Measurements from ENCODE around the gene CLDN24.
"Not testable (repeated sequence)": the region's sequence is repeated elsewhere in the genome, so short reads cannot be mapped to it uniquely, and the experiment has no call there.

Gene CLDN24

DNA sequence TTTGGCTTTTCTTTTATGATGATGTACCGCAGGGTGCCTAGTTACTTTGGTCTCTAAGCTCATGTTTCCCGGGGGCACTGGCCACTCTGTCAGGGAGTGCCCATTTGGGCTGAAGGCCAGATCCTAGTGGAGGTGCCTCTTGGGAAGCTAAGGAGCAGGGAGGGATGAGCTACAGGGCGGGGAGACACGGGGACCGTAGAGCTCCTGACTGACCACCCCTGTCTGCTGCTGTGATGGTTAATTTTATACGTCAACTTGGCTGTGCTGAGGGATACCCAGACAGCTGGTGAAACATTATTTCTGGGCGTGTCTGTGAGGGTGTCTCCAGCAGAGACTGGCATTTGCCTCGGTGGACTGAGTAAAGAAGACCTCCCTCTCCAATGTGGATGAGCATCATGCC lies 24.9 kb upstream of the CLDN24 start:
- no peak for DNase-seq (ENCODE audit: low read depth)

DNA sequence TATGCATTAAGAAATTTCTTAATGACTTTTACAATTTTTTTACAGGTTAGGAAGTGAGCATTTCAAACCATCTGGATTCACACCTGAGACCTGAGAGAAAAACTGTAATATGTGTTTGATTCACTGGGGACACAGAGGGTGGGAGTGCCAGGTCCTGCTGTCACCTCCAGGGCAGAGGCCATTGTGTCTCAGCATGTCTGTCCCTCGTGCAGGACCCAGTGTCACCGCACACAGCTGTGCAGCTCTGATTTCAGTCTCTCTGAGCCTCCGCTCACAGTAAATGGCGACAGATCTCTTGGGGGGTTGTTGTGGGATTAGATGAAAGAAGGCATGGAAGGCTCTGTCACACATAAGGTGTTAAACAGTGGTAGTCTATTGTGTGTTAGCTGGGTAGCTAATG lies 23.0 kb upstream of the CLDN24 start:
- no peak for DNase-seq (ENCODE audit: low read depth)

DNA sequence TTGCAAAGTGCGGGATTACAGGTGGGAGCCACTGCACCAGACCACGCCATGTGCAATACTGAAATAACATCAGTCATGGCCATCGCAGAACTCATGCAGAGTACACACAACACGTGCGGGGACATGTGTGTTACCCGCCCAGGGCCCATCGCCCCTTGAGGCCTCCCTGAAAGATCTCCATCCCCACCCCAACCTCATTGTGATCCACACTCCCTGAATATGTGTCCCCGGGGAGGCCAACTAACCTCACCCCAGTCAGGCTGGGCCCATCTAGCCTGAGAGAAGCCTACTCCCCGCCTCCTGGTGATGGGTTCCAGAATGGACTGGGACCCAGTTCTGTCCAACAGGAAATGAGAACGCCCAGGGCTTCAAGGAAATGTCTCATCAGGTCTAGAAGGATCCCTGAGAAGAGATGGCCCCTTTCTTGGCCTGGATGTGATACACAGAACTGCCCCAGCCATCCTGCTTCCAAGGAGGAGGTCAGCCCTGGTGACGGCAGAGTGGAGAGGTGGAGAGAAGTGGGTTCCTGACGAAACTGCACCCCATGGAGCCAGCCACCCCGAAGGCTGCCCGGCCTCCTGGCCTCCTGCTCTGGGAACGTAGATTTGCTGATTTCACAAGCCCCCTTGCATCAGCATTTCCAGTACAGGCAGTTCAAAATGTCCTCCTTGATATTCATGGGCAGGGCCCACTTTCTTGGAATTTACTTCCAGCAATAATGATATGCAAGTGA lies 22.5 kb upstream of the CLDN24 start:
- no peak for DNase-seq (ENCODE audit: low read depth)

DNA sequence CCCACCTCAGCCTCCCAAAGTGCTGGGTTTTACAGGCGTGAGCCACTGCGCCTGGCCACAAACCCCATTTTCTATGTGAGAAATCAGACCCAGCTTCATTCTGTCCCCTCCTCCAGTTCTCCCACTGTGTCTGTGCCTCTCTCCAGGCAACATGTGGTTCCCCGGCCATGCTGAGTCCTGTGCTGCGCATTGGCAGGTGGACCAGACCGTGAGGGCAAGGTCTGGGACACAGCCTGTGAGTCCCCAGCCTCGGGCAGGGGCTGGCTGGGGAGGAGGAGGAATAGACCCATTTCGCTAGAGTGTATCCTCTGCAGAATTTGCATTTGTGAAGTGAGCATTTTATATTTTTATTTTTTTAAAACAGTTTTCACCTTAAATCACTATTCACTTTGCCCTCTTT lies 21.5 kb upstream of the CLDN24 start:
- DNase-seq (ENCODE audit: low read depth): no peak

DNA sequence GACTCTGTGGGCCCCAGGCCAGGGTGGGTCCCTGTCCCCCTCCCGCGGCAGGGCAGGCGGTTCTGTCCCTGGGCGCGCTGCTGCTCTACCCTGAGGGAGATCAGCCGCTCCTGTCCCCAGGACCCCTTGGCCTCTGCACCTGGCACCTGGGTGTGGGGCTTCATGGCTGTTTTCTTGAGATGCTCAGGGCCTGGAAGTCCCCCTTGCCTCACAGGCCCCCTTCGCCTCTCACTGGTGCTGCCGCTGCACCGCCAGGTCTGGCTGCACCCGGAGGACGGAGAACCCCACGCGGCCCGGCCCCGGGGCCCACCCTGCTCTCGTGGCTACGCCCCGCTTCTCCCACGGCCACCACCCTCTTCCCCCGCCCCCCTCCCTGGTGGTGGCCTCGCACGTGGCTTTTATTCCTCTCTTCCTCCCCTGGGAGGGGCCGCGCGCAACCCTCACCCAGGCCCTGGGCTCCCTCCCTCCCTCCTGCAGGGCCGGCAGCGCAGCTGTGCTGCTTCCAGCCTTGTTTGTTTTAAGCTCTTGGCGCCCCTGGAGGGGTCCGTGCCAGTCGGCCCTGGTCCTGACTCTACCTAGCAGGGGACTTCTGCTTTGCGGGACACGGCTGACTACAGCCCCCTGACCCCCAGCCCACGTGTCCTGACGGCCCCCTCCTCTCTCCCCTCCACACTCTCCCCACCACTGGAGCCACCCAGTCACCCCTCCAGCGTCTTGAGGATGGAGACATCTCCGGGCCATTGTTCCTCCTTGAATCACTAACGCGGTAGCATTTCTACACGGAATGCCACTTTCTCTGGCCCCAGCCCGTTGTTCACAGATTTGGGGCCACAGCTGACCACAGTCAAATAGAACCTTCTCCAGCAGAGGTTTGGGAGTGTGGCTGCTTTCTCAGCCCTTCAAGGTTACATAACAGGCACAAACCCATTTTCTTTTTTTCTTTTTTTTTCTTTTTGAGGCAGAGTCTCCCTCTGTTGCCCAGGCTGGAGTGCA lies 20.6 kb upstream of the CLDN24 start:
- DNase-seq (ENCODE audit: low read depth): no peak

DNA sequence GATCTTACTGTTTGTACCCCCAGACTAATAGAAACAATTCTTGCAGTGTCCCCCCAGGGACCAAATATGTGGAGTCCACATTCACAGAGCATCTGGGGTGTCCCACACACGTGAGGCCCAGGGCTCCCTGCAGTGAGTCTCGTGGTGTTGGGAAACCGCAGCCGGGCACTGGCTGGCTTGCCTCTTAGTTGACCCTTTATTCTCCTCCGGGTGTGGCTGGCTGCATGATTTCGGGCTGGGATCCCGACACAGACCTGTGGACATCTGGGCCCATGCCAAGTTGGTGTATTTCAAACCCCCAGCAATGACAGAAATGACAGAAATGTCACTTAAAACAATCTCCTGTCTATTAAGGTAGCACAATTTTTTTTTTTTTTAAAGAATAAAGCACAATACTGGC lies 15.6 kb upstream of the CLDN24 start:
- DNase-seq (ENCODE audit: low read depth): no peak

DNA sequence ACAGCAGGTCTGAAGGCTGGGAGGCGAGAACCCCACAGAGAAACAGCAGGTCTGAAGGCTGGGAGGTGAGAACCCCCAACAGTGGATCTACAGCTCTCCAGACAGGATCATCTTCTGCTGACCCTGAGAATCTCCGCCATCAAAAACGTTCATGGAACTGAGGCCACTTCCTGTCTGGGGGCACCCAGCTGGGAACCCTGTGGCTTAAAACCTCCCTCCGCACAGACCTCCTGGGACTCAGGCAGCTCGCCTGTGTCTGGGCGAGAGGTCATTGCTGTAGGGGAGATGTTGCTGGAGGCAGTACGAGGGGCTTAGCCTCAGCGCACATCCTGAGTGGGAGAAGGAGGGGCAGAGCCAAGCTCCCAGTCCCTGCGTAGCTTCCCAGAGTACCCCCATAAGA lies 15.1 kb upstream of the CLDN24 start:
- DNase-seq (ENCODE audit: low read depth): peak; percentile 35

DNA sequence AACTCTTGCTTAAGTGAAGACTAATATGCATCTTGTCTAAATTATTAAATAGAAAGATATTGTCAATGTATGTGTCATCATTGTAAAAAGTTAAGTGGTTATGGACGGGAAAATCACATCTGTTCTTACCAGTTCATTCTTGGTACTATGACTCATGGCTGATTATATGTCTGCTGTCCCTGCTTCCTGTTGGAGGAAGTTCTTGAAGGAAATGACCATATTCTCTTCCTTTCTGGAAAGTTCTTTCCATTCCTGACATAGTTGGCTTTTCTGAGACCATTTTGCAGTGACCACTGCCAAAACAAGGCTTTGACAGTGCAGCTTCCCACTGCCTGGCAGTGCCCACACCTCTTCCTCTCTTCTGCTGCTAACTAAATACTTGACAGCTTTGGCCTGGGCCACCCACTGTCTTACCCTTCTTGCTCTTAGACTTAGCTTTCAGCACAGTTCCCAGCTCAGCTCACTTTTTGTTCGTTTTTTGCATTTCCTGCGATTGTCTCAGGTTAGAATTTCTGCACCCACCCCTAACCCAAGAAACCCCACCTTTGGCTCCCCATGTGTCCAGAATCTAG lies 13.2 kb upstream of the CLDN24 start:
- DNase-seq (ENCODE audit: low read depth): peak; percentile 97

DNA sequence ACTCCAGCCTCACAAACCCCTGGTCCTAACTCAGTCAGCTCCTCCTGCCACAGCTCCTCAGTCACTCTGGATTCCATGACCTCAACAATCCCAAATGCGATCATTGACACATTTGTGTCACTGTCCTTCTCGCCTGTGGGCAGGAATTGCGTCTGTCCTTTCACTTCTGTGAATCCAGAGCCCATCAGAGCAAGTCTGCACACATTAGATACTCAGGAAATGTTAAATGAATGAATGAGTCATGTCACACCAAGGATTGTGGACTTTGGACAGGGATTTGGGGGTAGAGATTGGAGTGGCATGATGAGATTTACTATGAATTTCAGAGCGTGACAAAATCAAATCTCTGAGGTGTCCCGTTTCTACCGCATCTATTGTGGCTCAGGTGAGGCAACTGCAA lies 11.8 kb upstream of the CLDN24 start:
- no peak for DNase-seq (ENCODE audit: low read depth)

DNA sequence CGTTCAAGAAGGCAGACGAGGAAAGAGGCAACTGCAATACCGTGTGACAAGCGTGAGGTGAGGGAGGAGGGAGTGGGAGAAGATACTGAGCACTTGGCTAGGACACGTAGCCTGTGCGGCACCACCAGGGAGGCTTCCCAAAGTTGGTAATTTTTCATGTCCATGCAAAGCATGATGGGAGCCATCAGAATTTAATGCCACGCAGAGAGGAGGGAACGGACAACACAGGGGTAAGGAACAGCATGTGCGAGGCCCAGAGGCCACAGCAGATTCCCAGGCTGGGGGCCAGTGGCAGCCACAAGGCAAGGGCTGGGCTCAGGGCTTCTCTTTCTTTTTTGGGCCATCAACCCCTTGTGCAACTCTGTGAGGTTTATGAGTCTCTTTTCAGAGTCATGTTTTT lies 11.0 kb upstream of the CLDN24 start:
- DNase-seq (ENCODE audit: low read depth): no peak

DNA sequence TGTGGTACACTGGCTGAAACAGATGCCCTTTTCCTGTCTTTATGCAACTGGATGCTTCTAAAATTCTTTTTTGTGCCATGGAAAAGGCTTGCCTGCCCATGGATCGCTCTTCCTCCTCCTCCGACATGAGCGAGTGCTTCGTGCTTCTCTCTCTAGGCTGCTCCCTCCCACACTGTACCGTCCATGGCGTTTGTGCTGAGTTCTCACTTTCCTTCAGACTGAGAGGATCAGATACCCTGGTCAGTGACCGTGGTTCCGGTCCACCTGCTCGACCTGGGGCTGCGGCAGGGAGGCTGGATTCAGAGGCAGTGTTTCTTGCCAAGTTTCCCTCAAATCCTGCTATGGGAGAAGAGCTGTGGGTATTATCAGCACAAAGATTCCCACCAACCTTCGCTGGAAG lies 10.2 kb upstream of the CLDN24 start:
- DNase-seq (ENCODE audit: low read depth): no peak

DNA sequence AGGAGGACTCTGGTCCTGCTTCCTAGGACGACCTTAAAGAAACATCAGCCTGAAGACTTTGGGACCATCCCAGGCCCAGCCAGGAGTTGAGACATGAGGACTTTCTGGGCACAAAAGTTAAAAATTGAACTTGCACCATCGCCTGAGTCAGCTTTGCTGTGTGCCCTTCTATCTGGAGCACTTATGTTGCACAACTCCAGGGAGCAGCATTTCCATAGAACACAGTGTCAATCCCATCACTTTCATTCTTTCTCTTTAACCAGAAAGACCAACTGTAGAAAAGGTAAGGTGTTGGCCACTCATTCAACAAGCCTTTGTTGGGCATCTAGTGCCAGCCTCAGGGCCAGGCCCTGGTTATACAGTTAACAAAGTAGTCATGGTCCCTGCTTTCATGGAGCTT lies 8.6 kb upstream of the CLDN24 start:
- no peak for DNase-seq (ENCODE audit: low read depth)

DNA sequence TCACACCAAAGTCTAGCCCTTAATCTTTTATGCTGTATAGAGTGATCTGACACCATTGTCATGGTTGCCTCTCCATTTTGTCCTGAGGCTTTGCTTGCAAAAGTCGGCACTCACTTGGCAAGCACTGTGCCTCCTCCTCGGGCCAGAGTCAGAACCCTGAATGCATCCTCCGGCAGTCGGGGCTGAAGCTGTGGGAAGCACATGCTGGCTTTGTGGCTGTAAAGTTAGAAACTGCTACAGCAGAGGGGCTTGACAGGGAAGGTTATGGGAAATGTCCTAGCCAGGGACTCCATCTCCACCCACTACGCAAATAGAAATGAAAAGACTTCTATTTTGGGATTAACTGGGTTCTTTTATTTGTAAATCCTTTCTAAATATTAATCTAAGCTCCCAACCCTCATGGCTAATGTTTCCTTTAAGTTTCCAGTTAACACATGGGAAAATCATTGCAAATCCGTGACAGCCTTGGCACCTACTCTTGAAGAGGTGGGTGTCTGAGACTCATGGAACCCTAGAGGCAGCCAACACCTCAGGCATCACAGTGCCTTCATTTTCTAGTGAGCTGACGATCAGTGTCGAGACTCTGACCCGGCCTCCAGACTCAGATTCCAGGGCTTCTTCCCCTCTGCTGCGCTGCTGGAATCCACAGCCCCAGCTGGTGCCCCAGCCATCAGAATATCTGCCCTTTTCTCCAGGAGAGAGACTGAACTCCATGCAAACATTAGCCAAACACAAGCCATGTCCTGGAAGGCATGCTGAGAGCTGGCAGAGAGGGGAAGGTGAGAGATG lies 7.9 kb upstream of the CLDN24 start:
- DNase-seq (ENCODE audit: low read depth): no peak

DNA sequence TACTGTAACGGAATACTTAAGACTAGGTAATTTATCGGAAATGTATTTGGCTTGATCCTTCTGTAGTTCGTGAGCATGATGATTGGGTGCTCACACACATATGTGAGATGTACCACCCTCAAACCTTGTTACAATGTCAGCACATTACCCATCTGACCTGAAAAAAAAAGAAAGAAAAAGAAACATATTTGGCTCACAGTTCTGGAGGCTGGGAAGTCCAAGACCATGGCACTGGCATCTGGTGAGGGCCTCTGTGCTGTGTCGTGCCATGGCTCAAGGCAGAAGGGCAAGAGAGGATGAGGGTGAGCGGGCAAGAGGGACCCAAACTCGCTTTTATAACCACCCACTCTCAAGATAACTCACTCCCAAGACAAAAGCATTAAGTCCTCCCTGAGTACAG lies 7.0 kb upstream of the CLDN24 start:
- no peak for DNase-seq (ENCODE audit: low read depth)

DNA sequence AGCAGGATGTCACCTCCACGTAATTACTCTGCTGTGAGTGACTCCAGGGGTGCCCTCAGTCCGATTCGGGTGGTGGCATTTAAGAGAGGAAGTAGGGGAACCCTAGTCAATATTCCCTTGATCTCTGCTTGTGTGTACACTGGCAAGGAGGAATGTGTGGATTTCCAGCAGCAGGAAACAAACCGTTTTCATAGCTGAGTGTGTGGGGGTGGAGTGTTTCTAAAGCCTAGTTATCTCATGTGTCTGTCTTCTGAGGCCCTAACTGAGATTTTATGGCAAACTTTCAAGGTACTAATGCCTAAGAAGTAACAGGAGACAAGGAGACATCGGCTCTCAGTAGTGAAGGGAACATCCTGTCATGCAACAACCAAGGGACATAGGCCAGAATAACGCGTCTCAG lies 6.6 kb upstream of the CLDN24 start:
- DNase-seq (ENCODE audit: low read depth): peak; percentile 68

DNA sequence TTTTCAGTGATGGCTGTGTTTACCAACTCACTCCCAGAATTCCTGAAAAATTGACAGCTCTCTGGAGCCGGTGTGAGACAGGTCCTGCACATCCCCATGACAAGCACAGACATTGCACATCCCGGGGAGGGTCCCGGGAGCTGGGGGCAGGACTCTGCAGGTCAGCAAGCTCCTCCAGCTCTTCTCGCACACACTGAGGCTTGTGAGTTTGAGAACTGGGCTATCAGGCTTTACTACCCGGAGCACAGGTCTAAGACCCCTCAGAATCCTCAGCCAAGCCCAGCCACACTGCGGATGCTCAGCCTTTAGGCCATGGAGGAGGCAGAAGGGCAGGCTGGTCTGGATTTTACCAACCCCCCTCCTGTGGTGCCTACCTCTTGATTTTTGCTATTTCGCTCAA lies 5.6 kb upstream of the CLDN24 start:
- DNase-seq (ENCODE audit: low read depth): no peak

DNA sequence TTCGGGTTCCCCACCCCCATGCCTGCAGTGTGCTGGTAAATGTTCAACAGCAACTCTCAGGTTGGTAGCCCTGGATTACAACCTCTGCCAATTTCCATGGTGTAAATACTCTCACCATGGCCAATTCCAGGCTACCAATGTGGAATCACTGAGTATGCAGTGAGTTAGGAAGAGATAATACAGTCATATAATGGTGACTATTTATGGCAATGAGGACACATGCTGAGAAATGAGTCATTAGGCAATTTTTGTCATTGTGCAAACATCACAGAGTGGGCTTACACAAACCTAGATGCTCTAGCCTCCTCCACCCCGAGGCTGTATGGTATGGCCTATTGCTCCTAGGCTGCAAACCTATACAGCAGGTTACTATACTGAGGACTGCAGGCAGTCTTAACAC lies 4.6 kb upstream of the CLDN24 start:
- no peak for DNase-seq (ENCODE audit: low read depth)

DNA sequence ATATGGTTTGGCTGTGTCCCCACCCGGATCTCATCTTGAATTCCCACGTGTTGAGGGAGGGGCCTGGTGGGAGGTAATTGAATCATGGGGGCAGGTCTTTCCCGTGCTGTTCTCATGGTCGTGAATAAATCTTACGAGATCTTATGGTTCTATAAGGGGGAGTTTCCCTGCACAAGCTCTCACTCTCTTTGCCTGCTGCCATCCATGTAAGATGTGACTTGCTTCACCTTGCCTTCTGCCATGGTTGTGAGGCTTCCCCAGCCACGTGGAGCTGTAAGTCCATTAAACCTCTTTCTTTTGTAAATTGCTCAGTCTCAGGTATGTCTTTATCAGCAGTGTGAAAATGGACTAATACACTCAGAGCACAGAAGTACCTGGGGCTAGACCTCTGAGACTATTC lies 4.2 kb upstream of the CLDN24 start:
- DNase-seq (ENCODE audit: low read depth): not testable (repeated sequence)

DNA sequence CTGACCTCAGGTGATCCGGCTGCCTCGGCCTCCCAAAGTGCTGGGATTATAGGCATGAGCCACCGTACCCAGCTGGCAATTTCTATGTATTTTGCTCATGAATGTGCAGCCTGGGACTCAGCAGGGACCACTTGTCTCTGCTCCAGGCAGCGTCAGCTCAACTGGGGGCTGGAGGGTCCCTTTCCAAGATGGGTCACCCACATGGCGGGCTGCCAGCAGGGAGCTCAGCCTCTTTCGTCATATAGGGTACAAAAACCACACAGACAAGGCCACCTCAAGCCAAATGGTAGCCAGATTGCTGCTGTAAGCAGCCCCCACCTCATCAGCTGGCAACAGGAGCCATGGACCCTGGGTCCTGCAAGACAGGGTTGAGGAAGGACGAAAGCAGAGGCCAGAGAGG lies 2.4 kb upstream of the CLDN24 start:
- DNase-seq (ENCODE audit: low read depth): no peak

DNA sequence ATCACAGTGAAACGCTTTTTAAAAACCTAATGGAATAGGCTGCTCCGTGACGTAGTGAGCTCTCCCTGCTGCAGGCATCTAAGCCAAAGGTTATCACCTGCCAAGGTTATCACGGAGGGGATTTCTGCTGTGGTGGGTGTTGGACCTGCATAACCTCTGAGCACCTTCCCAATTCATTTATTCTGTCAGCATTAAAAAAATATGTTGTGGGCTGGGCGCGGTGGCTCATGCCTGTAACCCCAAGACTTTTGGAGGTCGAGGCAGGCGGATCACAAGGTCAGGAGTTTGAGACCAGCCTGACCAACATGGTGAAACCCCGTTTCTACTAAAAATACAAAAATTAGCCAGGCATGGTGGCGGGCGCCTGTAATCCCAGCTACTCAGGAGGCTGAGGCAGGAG lies 1.8 kb upstream of the CLDN24 start:
- DNase-seq (ENCODE audit: low read depth): not testable (repeated sequence)

DNA sequence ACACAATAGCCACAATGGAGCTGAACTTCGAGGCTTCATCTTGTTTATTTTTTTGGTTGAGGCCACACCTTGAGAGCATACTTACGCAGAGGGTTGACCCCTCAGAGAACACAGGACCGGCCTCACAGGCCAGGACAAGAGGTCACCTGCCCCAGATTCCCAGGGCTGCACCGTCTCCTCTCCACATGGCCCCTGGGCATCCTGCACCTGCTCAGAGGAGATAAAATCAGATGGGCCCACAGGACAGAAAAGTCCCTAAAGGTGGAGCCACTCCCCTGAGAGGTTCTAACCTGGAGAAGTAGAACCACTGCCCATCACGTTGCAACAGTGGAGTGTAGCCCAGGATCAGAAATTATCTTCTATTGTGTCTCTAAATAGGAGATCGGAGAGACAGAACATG lies 1.1 kb upstream of the CLDN24 start:
- DNase-seq (ENCODE audit: low read depth): no peak

DNA sequence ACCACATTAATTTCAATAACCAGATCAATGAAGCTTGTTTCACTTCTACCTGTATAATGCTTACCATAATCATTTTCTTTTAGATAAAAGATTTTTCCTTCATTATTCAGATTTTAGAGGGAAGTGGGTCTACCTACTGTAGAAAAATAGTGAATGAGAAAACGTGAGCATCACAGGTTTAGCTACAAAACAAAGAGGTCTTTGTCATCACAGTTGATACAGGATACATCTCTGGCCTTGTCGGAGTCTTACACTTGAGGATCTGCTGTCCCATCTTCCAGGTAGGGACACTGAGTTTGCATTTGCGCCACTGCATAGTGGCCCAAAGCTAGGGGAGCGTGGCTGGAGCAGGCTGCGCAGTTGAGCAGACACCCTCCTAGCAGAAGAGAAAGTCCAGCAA lies 710 bp downstream of the CLDN24 start:
- no peak for DNase-seq (ENCODE audit: low read depth)

Data from iris pigment epithelial cell (primary cell).